GM21619 (cell line): ENCODE measurements around the gene ABCC3.

ENCODE experiments used
- ATAC-seq: cut with Tn5 transposase; IDR thresholded peaks from one replicate; pipeline ENCODE4 v1.9.1; 2021; ENCODE audit not compliant: unreplicated experiment

Gene ABCC3

GRCh38 chr17:50683434-50684287 lies 49.0 kb downstream of the ABCC3 start:
- ATAC-seq, result no peak

DNA sequence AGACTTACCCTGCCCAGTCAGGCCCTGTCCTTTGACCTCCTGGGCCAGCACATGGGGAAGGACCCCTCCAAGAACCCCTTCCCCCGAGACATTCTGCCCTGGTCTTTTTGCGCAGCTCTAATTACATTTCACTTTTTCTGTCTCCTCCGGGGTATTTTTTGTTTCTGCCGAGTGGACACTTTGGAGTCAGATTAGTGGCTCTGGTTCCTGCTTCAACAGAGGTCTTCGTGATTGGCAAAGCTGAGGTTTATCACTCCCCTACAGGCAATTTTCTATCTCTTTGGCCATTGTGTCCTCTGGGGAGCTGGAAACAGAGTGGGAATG lies 49.6 kb downstream of the ABCC3 start:
- ATAC-seq, result no peak

GRCh38 chr17:50684612-50685333 lies 50.1 kb downstream of the ABCC3 start:
- ATAC-seq, result no peak

DNA sequence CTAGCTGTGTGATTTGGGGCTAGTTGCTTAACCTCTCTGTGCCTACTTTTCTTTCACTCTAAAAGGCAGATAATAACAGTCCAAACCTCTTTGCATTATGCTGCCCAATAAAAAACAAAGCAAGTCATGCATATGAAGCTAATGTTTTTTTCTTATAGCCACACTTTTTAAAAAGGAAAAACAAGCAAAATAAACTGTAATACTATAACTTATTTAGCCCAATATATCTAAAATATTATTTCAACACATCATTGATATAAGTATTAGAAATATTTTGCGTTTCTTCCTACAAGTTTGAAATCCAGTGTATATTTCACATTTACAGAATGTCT lies 50.6 kb downstream of the ABCC3 start:
- ATAC-seq, result no peak

DNA sequence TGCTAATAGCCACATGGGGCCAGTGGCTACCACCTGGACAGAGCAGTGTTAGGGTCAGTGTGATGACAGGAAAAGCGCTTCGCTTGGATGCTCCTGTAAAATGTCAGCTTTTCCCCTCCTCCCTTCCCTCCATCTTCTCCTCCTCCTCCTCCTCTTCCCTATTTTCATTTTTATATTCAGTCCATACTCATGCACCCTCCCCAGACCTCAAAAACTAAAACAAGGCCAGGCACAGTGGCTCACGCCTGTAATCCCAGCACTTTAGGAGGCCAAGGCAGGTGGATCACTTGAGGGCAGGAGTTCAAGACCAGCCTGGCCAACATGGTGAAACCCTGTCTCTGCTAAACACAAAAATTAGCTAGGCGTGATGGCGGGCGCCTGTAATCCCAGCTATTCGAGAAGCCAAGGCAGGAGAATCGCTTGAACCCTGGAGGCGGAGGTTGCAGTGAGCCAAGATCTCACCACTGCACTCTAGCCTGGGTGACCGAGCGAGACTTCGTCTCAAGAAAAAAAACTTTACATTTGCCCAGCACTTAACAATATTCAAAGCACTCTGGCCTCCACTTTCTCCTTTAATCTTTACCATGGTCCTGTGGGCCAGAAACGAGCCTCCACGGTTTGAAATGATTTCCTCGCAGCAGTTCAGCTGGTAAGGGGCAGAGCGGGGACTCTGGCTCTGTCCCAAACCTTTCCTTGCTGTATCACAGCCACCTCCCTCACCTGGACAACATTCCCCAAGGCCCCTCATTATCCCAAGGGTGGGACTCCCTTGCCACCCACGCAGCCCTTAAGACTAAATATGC lies 51.2 kb downstream of the ABCC3 start:
- no peak for ATAC-seq

- ATAC-seq, result no peak
Observed at GRCh38 chr17:50686494-50687199, 52.0 kb downstream of the ABCC3 start.

DNA sequence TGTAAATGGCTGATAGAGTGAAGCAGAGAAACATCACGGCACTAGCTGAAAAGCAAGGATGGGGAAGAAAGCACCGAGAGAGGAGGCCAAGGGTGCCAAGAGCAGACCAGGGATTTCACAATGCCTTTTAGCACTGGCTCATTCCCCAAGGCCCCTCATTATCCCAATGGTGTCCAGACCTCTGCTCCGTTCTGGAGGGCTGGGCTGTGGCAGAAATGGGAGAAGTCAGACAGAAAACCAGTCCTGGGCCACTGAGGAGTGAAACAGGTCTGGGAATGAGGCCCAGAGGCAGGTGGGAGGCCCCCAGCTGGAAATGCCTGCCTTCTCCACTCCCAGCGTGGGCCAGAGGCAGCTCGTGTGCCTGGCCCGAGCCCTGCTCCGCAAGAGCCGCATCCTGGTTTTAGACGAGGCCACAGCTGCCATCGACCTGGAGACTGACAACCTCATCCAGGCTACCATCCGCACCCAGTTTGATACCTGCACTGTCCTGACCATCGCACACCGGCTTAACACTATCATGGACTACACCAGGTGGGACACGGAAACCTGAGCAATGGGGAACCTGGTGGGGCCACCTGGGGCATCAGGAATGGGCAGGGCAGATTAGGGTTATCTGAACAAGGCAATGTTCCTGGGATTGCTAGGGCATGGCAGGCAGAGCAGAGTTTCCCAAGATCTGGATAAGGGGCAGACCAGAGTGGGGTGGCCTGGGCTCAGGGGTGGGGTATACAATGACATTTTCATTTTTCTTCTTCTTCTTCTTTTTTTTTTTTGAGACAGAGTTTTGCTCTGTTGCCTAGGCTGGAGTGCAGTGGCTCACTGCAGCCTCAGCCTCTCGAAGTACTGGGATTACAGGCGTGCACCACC lies 52.8 kb downstream of the ABCC3 start:
- no peak for ATAC-seq

DNA sequence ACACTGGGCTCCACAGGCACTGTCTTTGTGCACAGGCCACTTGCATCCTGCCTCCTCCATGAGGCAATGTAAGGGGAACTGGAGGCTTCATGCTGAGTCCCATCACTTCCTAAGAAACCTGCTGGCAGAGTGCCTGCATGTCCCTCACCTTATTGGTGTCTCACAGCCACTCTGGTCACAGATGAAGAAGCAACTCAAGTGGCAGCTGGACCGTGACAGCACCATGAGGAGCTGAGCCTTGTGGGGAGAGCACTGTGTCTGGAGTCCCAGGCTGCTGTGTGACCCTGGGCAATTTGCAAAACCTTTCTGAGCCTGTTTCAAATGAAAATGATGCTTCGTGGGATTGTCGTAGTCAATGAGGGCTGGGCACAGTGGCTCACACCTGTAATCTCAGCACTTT lies 53.6 kb downstream of the ABCC3 start:
- no peak for ATAC-seq

DNA sequence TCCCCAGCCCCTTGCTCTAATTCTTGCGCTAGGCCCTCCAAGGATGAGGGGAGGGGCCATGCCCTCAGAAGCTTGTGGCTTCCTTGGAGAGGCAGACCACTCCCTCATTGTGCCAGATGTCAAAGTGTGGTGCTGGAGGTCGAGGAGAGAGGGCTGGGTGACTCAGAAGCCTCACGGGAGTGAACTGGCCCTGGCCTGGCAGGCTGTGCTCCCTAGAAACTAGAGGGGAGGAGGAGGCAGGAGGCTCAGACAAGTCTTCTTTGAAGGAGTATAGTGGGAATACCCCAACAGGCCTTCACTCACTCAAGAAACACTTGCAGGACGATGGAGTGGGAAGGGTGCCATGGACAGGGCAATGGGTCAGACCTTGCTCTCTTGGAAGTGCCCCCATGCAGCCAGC lies 54.6 kb downstream of the ABCC3 start:
- no peak for ATAC-seq

DNA sequence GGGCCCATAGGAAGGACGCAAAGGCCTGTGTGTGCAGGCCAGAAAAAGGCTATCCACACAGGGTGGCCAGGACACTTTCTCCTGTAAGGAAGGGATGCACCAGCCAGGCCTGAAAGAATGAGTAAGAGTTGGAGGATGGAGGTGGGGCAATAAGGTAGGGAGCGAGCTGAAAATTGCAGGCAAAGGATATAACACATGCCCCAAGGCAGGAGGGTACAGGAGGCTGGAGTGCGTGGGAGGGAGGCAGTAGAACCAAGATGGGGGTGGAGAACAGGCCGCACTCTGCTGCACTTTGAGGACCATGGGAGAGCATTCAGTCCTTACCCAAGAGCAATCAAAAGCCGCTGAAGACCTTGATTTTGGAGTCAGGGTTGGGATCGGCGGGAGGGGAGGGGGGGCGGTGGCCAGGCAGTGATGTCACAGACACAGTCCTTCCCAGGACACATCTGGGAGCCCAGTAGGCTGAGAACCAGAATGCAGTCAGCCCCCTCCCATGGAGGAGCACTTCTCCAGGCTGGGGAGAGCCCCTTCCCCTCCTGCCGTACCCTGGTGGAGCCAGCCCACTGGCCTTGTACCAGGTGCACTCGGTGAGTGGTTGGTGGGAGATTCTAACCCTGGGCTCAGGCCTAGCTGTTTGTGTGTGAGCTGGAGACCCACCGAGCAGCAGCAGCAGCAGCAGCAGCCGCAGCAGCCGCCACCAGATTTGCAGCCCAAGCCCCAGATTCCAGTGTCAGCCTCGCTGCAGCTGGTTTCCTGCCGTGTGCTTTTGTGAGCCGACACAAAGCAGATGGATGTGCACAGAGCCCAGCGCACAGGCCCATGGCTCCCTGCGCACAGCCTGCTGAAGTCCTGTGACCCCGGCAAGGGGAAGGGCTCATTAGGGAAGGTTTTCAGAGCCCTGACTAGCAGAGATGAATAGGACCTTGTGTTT lies 55.5 kb downstream of the ABCC3 start:
- ATAC-seq, result no peak

GRCh38 chr17:50690887-50691549 lies 56.3 kb downstream of the ABCC3 start:
- ATAC-seq, result no peak

- ATAC-seq, result no peak
Observed at GRCh38 chr17:50691550-50692447, 57.1 kb downstream of the ABCC3 start.

DNA sequence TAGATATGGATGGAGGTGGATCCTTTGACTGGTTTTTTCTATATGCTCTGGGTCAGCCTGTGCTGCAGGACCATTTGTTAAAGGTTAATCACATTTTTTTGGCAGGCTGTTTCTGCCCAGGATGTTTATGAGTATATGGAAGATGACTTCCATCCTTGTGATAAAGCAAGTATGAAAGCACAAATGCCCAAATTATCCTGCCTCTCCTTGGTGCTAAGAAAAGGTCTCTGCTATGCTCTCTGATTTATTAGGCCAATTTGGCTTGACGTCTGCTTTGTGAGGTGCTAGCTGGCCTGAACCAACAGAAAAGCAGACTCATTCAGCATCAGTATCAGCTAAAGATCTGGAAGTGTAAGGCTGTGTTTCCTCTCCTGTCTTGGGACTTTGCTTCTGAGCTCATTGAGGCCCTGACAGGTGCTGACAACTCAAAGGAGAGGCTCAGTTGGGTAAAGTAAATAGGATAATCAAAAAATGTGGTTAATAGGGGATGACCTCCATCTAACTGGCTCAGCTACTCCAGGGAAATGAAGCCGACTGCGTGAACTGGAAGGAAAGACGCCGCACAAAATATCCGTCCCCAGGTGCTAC lies 57.9 kb downstream of the ABCC3 start:
- no peak for ATAC-seq

DNA sequence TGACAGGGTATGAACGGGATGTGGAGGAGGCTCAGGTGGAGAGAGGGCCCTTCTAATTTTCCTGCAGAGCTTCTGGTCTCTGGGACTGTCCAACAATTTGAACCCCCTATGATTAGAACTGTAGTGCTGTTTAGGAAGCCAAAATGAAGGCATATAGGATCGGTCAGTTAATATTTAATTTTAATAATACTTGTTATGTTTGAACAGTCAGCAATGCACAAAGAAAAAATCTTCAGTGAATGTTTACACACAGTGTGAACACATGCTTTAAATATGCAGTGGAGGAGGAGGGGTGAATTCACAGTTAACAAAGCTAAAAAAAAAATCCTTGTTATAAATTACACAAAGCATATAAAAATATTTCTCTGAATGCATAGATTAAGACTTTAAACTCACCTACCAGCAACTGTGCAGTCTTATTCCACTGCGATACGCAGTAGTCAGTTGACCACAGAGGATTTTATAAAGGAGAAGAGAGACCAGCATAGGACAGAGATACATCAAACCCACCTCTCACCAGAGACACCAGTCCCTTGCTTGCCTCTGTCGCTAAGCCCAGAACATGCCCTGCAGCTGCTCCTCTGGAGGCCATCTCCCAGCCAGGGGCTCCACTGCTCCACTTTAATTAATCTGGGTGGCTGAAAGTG lies 58.5 kb downstream of the ABCC3 start:
- no peak for ATAC-seq

- no peak for ATAC-seq
Observed at GRCh38 chr17:50696365-50696879, 61.7 kb downstream of the ABCC3 start.

DNA sequence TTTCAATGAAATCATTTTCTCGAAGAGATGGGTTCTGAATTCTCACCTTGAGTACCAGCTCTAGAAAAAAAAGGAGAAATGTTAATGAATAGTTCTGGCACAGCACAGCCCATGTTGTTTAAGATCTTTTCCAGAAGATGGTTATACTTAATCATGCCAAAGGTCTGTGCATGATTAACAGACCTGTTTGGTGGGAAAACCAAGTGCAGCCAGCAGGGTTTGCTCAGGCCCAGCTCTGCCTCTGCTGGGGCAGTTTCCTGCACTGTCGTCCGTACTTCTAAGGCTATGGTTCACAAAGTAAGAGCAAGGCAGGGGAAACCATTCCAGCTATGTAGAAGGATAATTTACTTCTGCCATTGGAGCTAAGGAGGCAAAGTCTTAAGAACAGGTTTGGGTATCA lies 62.4 kb downstream of the ABCC3 start:
- ATAC-seq, result no peak
